Ovary (tissue), 3 donors: ENCODE results near the gene KLF13.

Experiments used
- EP300 ChIP-seq: sonication (generic); formaldehyde crosslinking; IDR thresholded peaks from one replicate; pipeline ENCODE4 v1.6.1; 2017; ENCODE audit warnings: antibody characterized with exemption
- POLR2A ChIP-seq: fragments of 450-650 bp; IDR thresholded peaks from one replicate; pipeline ENCODE4 v1.6.1; 2017; ENCODE audit warnings: antibody characterized with exemption, mild to moderate bottlenecking, moderate library complexity
- TF ChIP-seq, protein P1 (sequence below), 3 donors: fragments of 450-650 bp in 2 of 3; fragments of 200-600 bp in 1 of 3; IDR thresholded peaks; one replicate each; pipeline versions ENCODE4 v1.5.1 to v1.8.0; 2016 to 2022; ENCODE audit warnings: antibody characterized with exemption in 3 of 3, mild to moderate bottlenecking in 1 of 3
- donor health status: DM: no; HTN: no; CAD: no.

DNA sequence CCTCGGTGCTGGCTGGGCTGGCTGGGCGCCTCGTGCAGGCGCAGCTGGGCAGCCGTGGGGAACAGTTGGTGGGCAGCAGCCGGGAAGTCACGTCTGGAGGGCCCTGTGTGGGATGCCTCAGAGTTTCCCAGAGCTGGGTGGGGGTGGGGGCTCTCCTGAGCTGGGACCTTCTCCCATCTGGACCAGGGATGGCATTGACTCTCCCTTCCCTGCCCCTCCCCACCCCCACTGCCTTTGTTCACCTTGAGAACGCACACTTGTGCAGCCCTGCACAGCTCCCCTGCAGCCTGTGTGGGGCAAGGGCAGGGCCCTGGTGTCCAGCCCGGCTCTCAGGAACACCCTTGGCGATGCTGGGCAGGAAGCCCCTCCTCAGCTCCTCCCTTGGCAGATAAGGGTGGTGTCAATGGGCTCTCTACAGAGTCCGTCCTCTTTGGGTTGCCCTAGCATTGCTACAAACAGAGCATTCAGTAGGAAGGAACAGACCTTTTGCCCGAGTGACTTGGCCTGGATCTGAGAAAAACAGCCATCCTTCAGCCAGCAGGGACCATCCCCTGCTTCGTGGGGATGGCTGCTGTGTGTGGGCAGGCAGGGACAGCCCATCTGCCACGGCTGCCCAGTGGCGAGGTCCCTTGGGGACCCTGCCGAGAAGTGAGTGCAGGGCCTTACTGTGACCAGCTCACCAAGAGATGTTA is 25.5 kb upstream of the KLF13 start:
- TF ChIP-seq, protein P1, sequence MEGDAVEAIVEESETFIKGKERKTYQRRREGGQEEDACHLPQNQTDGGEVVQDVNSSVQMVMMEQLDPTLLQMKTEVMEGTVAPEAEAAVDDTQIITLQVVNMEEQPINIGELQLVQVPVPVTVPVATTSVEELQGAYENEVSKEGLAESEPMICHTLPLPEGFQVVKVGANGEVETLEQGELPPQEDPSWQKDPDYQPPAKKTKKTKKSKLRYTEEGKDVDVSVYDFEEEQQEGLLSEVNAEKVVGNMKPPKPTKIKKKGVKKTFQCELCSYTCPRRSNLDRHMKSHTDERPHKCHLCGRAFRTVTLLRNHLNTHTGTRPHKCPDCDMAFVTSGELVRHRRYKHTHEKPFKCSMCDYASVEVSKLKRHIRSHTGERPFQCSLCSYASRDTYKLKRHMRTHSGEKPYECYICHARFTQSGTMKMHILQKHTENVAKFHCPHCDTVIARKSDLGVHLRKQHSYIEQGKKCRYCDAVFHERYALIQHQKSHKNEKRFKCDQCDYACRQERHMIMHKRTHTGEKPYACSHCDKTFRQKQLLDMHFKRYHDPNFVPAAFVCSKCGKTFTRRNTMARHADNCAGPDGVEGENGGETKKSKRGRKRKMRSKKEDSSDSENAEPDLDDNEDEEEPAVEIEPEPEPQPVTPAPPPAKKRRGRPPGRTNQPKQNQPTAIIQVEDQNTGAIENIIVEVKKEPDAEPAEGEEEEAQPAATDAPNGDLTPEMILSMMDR (IDR thresholded peaks at IDR 0.05), result no peak
- no peak for TF ChIP-seq EP300
- no peak for TF ChIP-seq POLR2A
